NCI-H2081 (cell line): ENCODE results near the gene GATAD2B.
"Not testable (repeated sequence)": the region's sequence is repeated elsewhere in the genome, so short reads cannot be mapped to it uniquely, and the experiment has no call there.

Experiments
- DNase-seq, 2 experiments: peaks; one replicate each; lab custom pipeline; 2025; lab: John Stamatoyannopoulos, UW

GATAD2B gene

GRCh38 chr1:153795934-153796785 lies 126.6 kb downstream of the GATAD2B start:
- DNase-seq: no peak

GRCh38 chr1:153795330-153795837 lies 127.4 kb downstream of the GATAD2B start:
- DNase-seq: no peak

- DNase-seq: no peak
These were observed 128.0 kb downstream of the GATAD2B start for GRCh38 chr1:153794624-153795329.

DNA sequence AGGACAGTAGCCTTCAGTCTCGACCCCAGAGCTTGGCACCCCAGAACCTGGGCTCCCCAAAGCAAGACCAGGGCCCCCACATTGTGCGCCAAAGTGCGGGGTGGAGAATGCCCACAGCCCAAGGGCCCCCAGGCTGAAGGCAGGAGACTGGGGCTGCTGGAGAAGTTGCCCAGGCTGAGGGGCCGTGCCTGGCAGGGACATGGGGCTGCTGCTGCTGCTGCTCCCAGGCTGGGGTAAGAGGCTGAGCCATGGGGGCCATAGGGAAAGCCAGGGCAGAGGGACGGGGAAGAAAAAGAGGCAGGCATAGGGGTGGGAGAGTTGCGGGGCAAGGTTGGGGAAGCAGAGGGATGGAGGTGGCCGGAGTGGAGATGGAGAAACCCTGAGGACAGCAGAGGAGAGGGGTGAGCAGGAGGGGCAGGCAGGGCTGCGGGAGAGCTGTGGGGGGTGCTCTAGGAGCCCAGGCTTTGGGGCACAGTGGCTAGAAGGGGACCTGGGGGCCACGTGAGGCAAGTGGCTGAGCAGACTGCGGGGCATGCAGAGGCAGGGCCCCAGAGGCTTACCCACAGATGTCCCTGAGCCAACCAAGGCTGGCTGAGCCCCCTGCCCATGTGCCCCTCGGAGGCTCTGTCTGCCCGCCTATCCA lies 128.7 kb downstream of the GATAD2B start:
- no peak for DNase-seq

- no peak for DNase-seq
These were observed 129.4 kb downstream of the GATAD2B start for GRCh38 chr1:153793261-153793972.

DNA sequence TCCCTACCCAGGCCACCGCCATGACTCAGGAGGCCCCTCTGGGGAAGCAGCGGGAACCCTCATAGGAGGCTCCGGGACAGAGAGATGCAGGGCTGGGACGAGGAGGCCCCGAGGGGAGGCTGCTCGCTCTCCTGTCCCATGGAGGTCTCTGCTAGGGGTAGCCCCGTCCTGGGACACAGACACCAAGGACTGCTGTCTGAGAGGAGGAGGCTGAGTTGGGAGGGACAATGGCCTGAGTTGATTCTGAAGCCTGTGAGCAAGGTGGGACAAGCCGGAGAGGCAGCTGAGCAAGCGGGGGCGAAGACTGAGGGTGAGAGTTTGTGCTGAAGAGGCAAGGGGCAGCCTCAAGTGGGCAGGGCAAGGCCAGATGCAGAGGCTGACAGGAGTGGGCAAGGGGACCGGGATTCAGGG lies 130.1 kb downstream of the GATAD2B start:
- no peak for DNase-seq

GRCh38 chr1:153791648-153792253 lies 131.0 kb downstream of the GATAD2B start:
- DNase-seq: no peak

GRCh38 chr1:153790966-153791647 lies 131.7 kb downstream of the GATAD2B start:
- no peak for DNase-seq

- DNase-seq: no peak
These were observed 132.3 kb downstream of the GATAD2B start for GRCh38 chr1:153790313-153790965.

GRCh38 chr1:153789478-153790034 lies 133.2 kb downstream of the GATAD2B start:
- no peak for DNase-seq

GRCh38 chr1:153786038-153786790 lies 136.6 kb downstream of the GATAD2B start:
- DNase-seq: no peak

DNA sequence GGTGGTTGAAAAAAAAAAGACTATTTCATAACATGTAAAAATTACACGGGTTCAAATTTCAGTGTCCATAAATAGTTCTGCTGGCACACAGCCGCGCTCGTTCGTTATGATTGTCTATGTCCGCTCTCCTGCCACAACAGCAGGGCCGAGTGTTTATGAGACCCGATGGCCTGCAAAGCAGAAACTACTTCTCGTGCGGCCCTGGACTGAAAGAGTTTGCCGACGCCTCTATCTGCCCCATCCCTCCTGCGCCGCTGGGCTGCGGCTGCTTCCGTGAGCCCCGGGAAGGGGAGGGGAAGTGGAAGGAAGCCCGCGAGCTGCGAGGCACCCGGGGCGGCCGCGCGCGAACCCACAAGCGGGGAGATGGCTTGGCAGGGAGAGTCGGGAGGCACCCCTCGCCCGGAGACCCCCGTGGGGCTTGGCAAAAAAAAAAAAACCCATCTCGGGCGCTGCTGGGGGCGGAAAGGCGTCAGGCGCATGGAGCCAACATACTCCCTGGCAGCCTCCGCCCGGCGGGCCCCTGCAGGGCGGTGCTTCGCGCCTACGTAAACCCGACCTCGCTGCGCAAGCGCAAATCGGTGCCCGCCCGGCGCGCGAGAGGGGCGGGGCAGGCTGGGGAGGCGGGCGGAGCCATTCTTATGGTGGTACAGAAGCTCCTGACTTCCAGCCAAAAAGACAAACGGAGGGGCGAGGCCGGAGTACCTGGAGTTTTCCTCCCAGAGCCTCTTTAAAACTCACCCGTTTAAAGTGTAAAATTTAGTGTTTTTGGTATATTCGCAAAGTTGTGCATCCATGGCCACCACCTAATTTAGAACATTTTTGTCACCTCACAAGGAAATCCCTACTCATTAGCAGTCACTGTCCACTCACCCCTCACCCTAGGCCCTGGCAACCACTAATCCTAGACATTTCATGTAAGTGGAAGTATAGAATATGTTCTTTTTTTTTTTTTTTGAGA lies 139.3 kb downstream of the GATAD2B start:
- DNase-seq: peak; percentile 94 to 96

DNA sequence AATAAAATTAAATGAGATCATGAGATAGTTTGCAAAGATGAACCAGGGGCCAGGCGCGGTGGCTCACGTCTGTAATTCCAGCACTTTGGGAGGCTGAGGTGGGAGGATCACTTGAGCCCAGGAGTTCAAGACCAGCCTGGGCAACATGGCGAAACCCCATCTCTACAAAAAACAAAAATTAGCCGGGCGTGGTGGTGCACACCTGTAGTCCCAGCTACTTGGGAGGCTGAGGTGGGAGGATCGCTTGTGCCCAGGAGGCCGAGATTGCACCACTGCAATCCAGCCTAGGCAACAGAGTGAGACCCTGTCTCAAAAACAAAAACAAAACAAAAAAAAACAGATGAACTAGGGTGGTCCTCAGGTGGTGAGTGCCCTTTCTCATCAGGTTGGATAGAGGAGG lies 140.1 kb downstream of the GATAD2B start:
- DNase-seq: not testable (repeated sequence)

DNA sequence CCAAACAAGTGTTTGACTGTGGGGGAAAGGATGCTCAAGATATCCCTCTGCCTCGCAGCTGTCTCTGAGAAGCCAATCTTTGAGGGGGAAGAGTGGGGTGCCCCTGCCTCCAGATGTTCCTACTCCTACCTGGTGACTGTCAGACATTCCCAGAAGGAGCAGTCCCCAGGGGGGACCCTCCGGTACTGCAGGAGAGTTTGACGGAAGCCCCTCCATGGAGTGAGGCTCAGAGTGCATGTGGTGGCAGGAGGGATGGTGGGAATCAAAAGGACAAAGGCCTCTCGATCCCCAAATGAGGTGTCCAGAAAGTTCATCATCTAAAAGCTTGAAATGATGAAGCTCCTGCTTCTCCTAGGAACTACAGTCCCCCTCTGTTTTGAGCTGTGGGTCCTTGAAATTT lies 142.2 kb downstream of the GATAD2B start:
- DNase-seq: no peak

GRCh38 chr1:153779781-153780541 lies 142.8 kb downstream of the GATAD2B start:
- no peak for DNase-seq

- no peak for DNase-seq
These were observed 143.8 kb downstream of the GATAD2B start for GRCh38 chr1:153778824-153779519.
